Hepatocyte (in vitro differentiated cells): ENCODE results near the gene TMEM179B. TPM values are rescaled to one million over a fixed set of nuclear protein-coding genes. Genes with fewer than 3 reads are reported as not detected.

Experiments
- DNase-seq: peaks from one replicate; pipeline ENCODE4 v3.0.0-alpha.2; 2016; ENCODE audit warnings: low spot score
- H2AFZ ChIP-seq: fragments of 200-600 bp; sonication (generic); 2 replicates; pipeline ENCODE4 v1.6.0; 2016; ENCODE audit warnings: antibody characterized with exemption, mild to moderate bottlenecking
- H3K27ac ChIP-seq: fragments of 200-600 bp; sonication (generic); 2 replicates; pipeline ENCODE4 v1.5.1; 2016; ENCODE audit warnings: mild to moderate bottlenecking
- H3K27me3 ChIP-seq: fragments of 200-600 bp; sonication (generic); 2 replicates; pipeline ENCODE4 v1.6.1; 2016
- H3K36me3 ChIP-seq: fragments of 200-600 bp; sonication (generic); replicated peaks from 2 replicates; pipeline ENCODE4 v1.5.1; 2016; ENCODE audit warnings: low read depth; ENCODE audit not compliant: insufficient read depth
- H3K4me1 ChIP-seq: fragments of 200-600 bp; sonication (generic); 2 replicates; pipeline ENCODE4 v1.5.1; 2016; ENCODE audit warnings: mild to moderate bottlenecking, moderate library complexity; ENCODE audit not compliant: insufficient read depth
- H3K4me2 ChIP-seq: fragments of 200-600 bp; sonication (generic); 2 replicates; pipeline ENCODE4 v1.6.0; 2016
- H3K4me3 ChIP-seq: fragments of 200-600 bp; sonication (generic); 2 replicates; pipeline ENCODE4 v1.5.1; 2016; ENCODE audit warnings: mild to moderate bottlenecking
- H3K79me2 ChIP-seq: fragments of 200-600 bp; sonication (generic); 2 replicates; pipeline ENCODE4 v1.6.0; 2017; ENCODE audit warnings: mild to moderate bottlenecking
- H3K9me2 ChIP-seq: fragments of 200-600 bp; sonication (generic); replicated peaks from 2 replicates; pipeline ENCODE4 v1.6.0; 2017; ENCODE audit warnings: mild to moderate bottlenecking; ENCODE audit not compliant: insufficient read depth
- H3K9me3 ChIP-seq: fragments of 200-600 bp; sonication (generic); 2 replicates; pipeline ENCODE4 v1.5.1; 2016; ENCODE audit warnings: low read depth, mild to moderate bottlenecking
- H4K20me1 ChIP-seq: fragments of 200-600 bp; sonication (generic); 2 replicates; pipeline ENCODE4 v1.6.0; 2016; ENCODE audit warnings: mild to moderate bottlenecking; ENCODE audit not compliant: insufficient read depth, poor library complexity, severe bottlenecking
- CTCF ChIP-seq: fragments of 200-600 bp; sonication (generic); IDR thresholded peaks from 2 replicates; pipeline ENCODE4 v1.5.1; 2016; ENCODE audit warnings: antibody characterized with exemption, mild to moderate bottlenecking; ENCODE audit not compliant: poor library complexity
- EZH2 ChIP-seq: fragments of 200-600 bp; sonication (generic); IDR thresholded peaks from 2 replicates; pipeline ENCODE4 v1.6.1; 2016; ENCODE audit warnings: antibody characterized with exemption, mild to moderate bottlenecking, borderline replicate concordance
- EZH2phosphoT487 ChIP-seq: fragments of 200-600 bp; sonication (generic); IDR thresholded peaks from one replicate; pipeline ENCODE4 v1.6.1; 2018; ENCODE audit warnings: antibody characterized with exemption, mild to moderate bottlenecking, low read depth, moderate library complexity; ENCODE audit not compliant: unreplicated experiment, severe bottlenecking
- WGBS: methylation state at CpG from one replicate; pipeline ENCODE4 v1.1.6; 2016; ENCODE audit warnings: low lambda C conversion rate; ENCODE audit errors: missing lambda C conversion rate; 5-methylcytosine and 5-hydroxymethylcytosine counted together
- polyA plus RNA-seq: library from polyadenylated mRNA; unstranded; fragments of >200 nt; fragmentation: Nextera tagmentation; extraction: Ambion mirVana; gene quantifications from 2 replicates; pipeline ENCODE4 v1.2.1, GENCODE V29; 2016
- total RNA-seq: library from RNA; depleted of rRNA; stranded (reverse); fragments of >200 nt; gene quantifications from 2 replicates; pipeline ENCODE4 v1.2.3, GENCODE V29; 2014

TMEM179B gene
- total and polyA plus RNA-seq, 2 experiments from 2014 or later = 78.0 to 172 TPM

- Histone ChIP-seq H3K9me3 (no peaks in the 10 kb centered on the region), H3K9me2 (no peaks in the 10 kb centered on the region), H4K20me1 (no peaks in the 10 kb centered on the region), H3K79me2 (peaks cover 35% of the 10 kb centered on the region), H2AFZ (no peak overlapping the region), H3K36me3 (no peaks in the 10 kb centered on the region), H3K4me3 (no peak overlapping the region), H3K27ac (no peak overlapping the region), H3K27me3 (no peaks in the 10 kb centered on the region), H3K4me2 (no peak overlapping the region), H3K4me1 (peaks cover 9% of the 10 kb centered on the region)
- 95% methylated on average over 10 of the region's 10 CpGs for WGBS
- TF ChIP-seq EZH2phosphoT487 (no peak), EZH2 (no peak), CTCF (no peak)
- DNase-seq = no peak
These were observed 12.3 kb downstream of the TMEM179B start for GRCh38 chr11:62799486-62799885.

GRCh38 chr11:62801071-62801470 is 13.9 kb downstream of the TMEM179B start:
- H4K20me1 ChIP-seq = no peaks in the 10 kb centered on the region
- no peak overlapping the region for H3K27ac ChIP-seq
- peaks cover 11% of the 10 kb centered on the region for H3K4me1 ChIP-seq
- 94% methylated on average over 4 of the region's 4 CpGs for WGBS
- peaks cover 32% of the 10 kb centered on the region for H3K79me2 ChIP-seq
- H3K36me3 ChIP-seq = no peaks in the 10 kb centered on the region
- H3K4me3 ChIP-seq = no peak overlapping the region
- no peak overlapping the region for H2AFZ ChIP-seq
- H3K4me2 ChIP-seq = no peak overlapping the region
- no peak for DNase-seq
- TF ChIP-seq EZH2 (no peak), EZH2phosphoT487 (no peak), CTCF (no peak)
- H3K9me2 ChIP-seq = no peaks in the 10 kb centered on the region
- H3K9me3 ChIP-seq = no peaks in the 10 kb centered on the region
- no peaks in the 10 kb centered on the region for H3K27me3 ChIP-seq

GRCh38 chr11:62804310-62805075 is 17.3 kb downstream of the TMEM179B start:
- no peak overlapping the region for H2AFZ ChIP-seq
- 9% methylated on average over 14 of the region's 14 CpGs for WGBS

More at GRCh38 chr11:62804310-62805075, 17.3 kb downstream of the TMEM179B start:
- Histone ChIP-seq H3K27ac (peak overlapping the region; percentile 68), H3K9me3 (no peaks in the 10 kb centered on the region), H3K4me3 (peak overlapping the region; percentile 67), H4K20me1 (no peaks in the 10 kb centered on the region), H3K4me1 (peaks cover 19% of the 10 kb centered on the region), H3K79me2 (peaks cover 32% of the 10 kb centered on the region), H3K9me2 (no peaks in the 10 kb centered on the region), H3K27me3 (no peaks in the 10 kb centered on the region), H3K4me2 (peak overlapping the region; percentile 82), H3K36me3 (no peaks in the 10 kb centered on the region)
- peak; percentile 39 for DNase-seq
- TF ChIP-seq EZH2phosphoT487 (no peak), CTCF (no peak), EZH2 (no peak)
